ENCODE measurements around the gene KLKB1.

The KLKB1 gene

GRCh38 chr4:186201535-186202230, 25.6 kb upstream of the KLKB1 start:
- Histone ChIP-seq H3K9me3 (ENCODE audit: insufficient read depth, low read depth, low read length) (no peaks in the 10 kb centered on the region), H3K9ac (ENCODE audit: low read depth, low read length) (no peak overlapping the region), H3K36me3 (ENCODE audit: insufficient read depth, low read length) (no peaks in the 10 kb centered on the region), H3K4me3 (ENCODE audit: low read length) (no peak overlapping the region), H3K27ac (ENCODE audit: low read depth, low read length) (no peak overlapping the region), H3K4me1 (ENCODE audit: insufficient read depth, low read length) (no peaks in the 10 kb centered on the region), H3K27me3 (ENCODE audit: insufficient read depth, low read length) (no peaks in the 10 kb centered on the region)
- WGBS, result 69% methylated on average over 9 of the region's 9 CpGs

DNA sequence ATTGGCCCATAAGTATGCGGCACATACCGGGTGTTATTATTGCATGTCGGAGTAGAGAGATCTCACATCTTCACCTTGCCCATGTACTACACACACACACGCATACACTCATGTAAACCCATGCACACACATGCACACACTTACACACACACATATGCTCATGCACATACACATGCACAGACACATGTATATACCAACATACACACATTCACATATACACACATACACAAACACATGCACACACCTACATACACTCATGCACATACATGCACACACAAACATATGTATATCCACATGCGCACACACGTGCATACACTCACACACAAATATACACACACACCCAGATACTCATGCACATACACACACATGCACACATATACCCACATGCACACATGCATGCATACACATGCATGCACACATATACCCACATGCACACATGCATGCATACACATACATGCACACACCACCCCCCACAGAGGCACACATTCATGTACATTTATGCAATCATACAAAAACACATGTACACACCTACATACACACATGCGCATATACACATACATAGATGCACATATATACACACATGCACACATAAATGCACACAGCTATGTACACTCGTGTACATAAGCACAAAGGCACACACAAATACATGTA, 24.7 kb upstream of the KLKB1 start:
- H3K9ac ChIP-seq (ENCODE audit: low read depth, low read length), result no peak overlapping the region
- WGBS, result 90% methylated on average over 8 of the region's 8 CpGs

DNA sequence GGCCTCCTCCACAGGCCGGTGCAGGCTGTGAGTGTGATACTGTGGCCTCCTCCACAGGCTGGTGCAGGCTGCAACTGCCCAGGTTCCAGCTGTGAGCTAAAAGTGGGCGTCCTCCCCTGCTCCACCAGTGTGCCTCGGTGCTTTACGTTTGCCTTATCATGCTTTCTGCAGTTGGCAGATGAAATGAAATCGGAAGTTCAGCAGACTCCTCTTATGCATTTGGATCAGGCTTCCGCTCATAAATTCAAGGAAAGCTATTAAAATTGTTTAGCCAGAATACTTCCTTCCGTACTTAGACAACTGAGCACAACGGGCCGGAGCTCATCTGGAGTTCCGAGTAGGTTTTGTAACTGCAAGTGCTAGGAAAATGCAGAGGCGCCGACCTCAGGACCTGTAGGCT, 23.9 kb upstream of the KLKB1 start:
- Histone ChIP-seq H3K4me1 (ENCODE audit: insufficient read depth, low read length) (no peaks in the 10 kb centered on the region), H3K9me3 (ENCODE audit: insufficient read depth, low read depth, low read length) (no peaks in the 10 kb centered on the region), H3K36me3 (ENCODE audit: insufficient read depth, low read length) (no peaks in the 10 kb centered on the region), H3K9ac (ENCODE audit: low read depth, low read length) (no peak overlapping the region), H3K27ac (ENCODE audit: low read depth, low read length) (no peak overlapping the region), H3K4me3 (ENCODE audit: low read length) (no peak overlapping the region), H3K27me3 (ENCODE audit: insufficient read depth, low read length) (no peaks in the 10 kb centered on the region)
- 94% methylated on average over 12 of the region's 12 CpGs for WGBS

More for the DNA sequence above, 24.7 kb upstream of the KLKB1 start:
- Histone ChIP-seq H3K9me3 (ENCODE audit: insufficient read depth, low read depth, low read length) (no peaks in the 10 kb centered on the region), H3K36me3 (ENCODE audit: insufficient read depth, low read length) (no peaks in the 10 kb centered on the region), H3K27me3 (ENCODE audit: insufficient read depth, low read length) (no peaks in the 10 kb centered on the region), H3K4me3 (ENCODE audit: low read length) (no peak overlapping the region), H3K4me1 (ENCODE audit: insufficient read depth, low read length) (no peaks in the 10 kb centered on the region), H3K27ac (ENCODE audit: low read depth, low read length) (no peak overlapping the region)

DNA sequence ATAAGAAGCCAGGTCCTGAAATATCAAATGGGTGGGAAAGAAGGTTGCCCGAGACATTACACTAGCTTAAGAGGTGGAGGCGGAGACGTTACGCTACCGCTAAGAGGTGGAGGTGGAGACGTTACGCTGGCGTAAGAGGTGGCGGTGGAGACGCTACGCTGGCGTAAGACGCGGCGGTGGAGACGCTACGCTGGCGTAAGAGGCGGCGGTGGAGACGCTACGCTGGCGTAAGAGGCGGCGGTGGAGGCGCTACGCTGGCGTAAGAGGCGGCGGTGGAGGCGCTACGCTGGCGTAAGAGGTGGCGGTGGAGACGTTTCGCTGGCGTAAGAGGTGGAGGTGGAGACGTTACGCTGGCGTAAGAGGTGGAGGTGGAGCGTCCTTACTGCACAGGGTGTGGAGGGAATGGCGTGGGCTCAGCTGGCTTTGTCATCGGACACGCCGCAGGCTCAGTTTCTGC, 23.2 kb upstream of the KLKB1 start:
- Histone ChIP-seq H3K4me3 (ENCODE audit: low read length) (no peak overlapping the region), H3K9ac (ENCODE audit: low read depth, low read length) (no peak overlapping the region), H3K27ac (ENCODE audit: low read depth, low read length) (no peak overlapping the region), H3K36me3 (ENCODE audit: insufficient read depth, low read length) (no peaks in the 10 kb centered on the region), H3K9me3 (ENCODE audit: insufficient read depth, low read depth, low read length) (0 out of 2 replicates have a peak, but pooled peaks cover 2% of the 10 kb centered on the region), H3K27me3 (ENCODE audit: insufficient read depth, low read length) (no peaks in the 10 kb centered on the region), H3K4me1 (ENCODE audit: insufficient read depth, low read length) (no peaks in the 10 kb centered on the region)
- 88% methylated on average over 45 of the region's 45 CpGs for WGBS

DNA sequence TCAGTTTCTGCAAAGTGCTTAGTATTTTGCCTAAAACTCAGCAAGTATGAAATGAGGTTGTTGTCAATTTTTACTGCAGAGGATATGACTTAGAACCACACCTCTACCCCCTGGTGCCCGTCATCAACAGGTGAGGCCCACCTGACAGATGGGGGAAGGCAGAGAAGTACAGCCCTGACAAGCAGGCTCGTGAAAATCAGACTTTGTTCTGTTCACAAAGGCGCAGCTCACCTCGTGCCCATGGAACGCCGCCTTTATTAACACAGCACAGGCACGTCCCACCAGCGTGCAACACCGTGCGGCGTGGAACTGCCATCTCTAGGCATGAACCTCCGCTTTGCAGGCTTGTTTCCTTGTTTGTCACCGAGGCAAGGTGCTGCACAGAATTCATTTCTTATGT, 22.6 kb upstream of the KLKB1 start:
- Histone ChIP-seq H3K4me3 (ENCODE audit: low read length) (no peak overlapping the region), H3K9ac (ENCODE audit: low read depth, low read length) (no peak overlapping the region), H3K36me3 (ENCODE audit: insufficient read depth, low read length) (no peaks in the 10 kb centered on the region), H3K4me1 (ENCODE audit: insufficient read depth, low read length) (no peaks in the 10 kb centered on the region), H3K27me3 (ENCODE audit: insufficient read depth, low read length) (no peaks in the 10 kb centered on the region), H3K9me3 (ENCODE audit: insufficient read depth, low read depth, low read length) (0 out of 2 replicates have a peak, but pooled peaks cover 5% of the 10 kb centered on the region), H3K27ac (ENCODE audit: low read depth, low read length) (no peak overlapping the region)
- 95% methylated on average over 13 of the region's 13 CpGs for WGBS

- WGBS, result 89% methylated on average over 8 of the region's 8 CpGs
- Histone ChIP-seq H3K27ac (ENCODE audit: low read depth, low read length) (no peak overlapping the region), H3K36me3 (ENCODE audit: insufficient read depth, low read length) (no peaks in the 10 kb centered on the region), H3K9ac (ENCODE audit: low read depth, low read length) (no peak overlapping the region), H3K4me3 (ENCODE audit: low read length) (no peak overlapping the region), H3K27me3 (ENCODE audit: insufficient read depth, low read length) (no peaks in the 10 kb centered on the region), H3K4me1 (ENCODE audit: insufficient read depth, low read length) (no peaks in the 10 kb centered on the region), H3K9me3 (ENCODE audit: insufficient read depth, low read depth, low read length) (peaks cover 5% of the 10 kb centered on the region; the same call in 1 of the 2 replicates)
Observed at GRCh38 chr4:186205156-186205555, 22.2 kb upstream of the KLKB1 start.

GRCh38 chr4:186216465-186217024, 10.8 kb upstream of the KLKB1 start:
- Histone ChIP-seq H3K36me3 (ENCODE audit: insufficient read depth, low read length) (no peaks in the 10 kb centered on the region), H3K27ac (ENCODE audit: low read depth, low read length) (no peak overlapping the region), H3K9ac (ENCODE audit: low read depth, low read length) (no peak overlapping the region), H3K4me1 (ENCODE audit: insufficient read depth, low read length) (0 out of 2 replicates have a peak, but pooled peaks cover 3% of the 10 kb centered on the region), H3K4me3 (ENCODE audit: low read length) (no peak overlapping the region), H3K27me3 (ENCODE audit: insufficient read depth, low read length) (no peaks in the 10 kb centered on the region), H3K9me3 (ENCODE audit: insufficient read depth, low read depth, low read length) (no peaks in the 10 kb centered on the region)
- WGBS, result 88% methylated on average over 8 of the region's 8 CpGs

- H3K9ac ChIP-seq (ENCODE audit: low read depth, low read length), result no peak overlapping the region
- H3K4me1 ChIP-seq (ENCODE audit: insufficient read depth, low read length), result 0 out of 2 replicates have a peak, but pooled peaks cover 3% of the 10 kb centered on the region
- WGBS, result 89% methylated on average over 1 of the region's 1 CpG
- no peak overlapping the region for H3K27ac ChIP-seq (ENCODE audit: low read depth, low read length)
- peaks cover 1% of the 10 kb centered on the region; the same call in 1 of the 2 replicates for H3K9me3 ChIP-seq (ENCODE audit: insufficient read depth, low read depth, low read length)
- H3K4me3 ChIP-seq (ENCODE audit: low read length), result no peak overlapping the region
- H3K27me3 ChIP-seq (ENCODE audit: insufficient read depth, low read length), result no peaks in the 10 kb centered on the region
- no peaks in the 10 kb centered on the region for H3K36me3 ChIP-seq (ENCODE audit: insufficient read depth, low read length)
Observed at GRCh38 chr4:186217733-186218293, 9.5 kb upstream of the KLKB1 start.

GRCh38 chr4:186221624-186222023, 5.7 kb upstream of the KLKB1 start:
- WGBS, result 92% methylated on average over 1 of the region's 1 CpG
- Histone ChIP-seq H3K4me3 (ENCODE audit: low read length) (no peak overlapping the region), H3K4me1 (ENCODE audit: insufficient read depth, low read length) (0 out of 2 replicates have a peak, but pooled peaks cover 3% of the 10 kb centered on the region), H3K9ac (ENCODE audit: low read depth, low read length) (no peak overlapping the region), H3K36me3 (ENCODE audit: insufficient read depth, low read length) (no peaks in the 10 kb centered on the region), H3K27ac (ENCODE audit: low read depth, low read length) (no peak overlapping the region), H3K9me3 (ENCODE audit: insufficient read depth, low read depth, low read length) (peaks cover 32% of the 10 kb centered on the region), H3K27me3 (ENCODE audit: insufficient read depth, low read length) (no peaks in the 10 kb centered on the region)

- Histone ChIP-seq H3K9me3 (ENCODE audit: insufficient read depth, low read depth, low read length) (peaks cover 32% of the 10 kb centered on the region), H3K27me3 (ENCODE audit: insufficient read depth, low read length) (no peaks in the 10 kb centered on the region), H3K4me1 (ENCODE audit: insufficient read depth, low read length) (peaks cover 6% of the 10 kb centered on the region)
Observed at GRCh38 chr4:186225848-186226247, 1.5 kb upstream of the KLKB1 start.

More at GRCh38 chr4:186225848-186226247, 1.5 kb upstream of the KLKB1 start:
- Histone ChIP-seq H3K4me3 (ENCODE audit: low read length) (no peak overlapping the region), H3K36me3 (ENCODE audit: insufficient read depth, low read length) (no peaks in the 10 kb centered on the region), H3K27ac (ENCODE audit: low read depth, low read length) (no peak overlapping the region), H3K9ac (ENCODE audit: low read depth, low read length) (no peak overlapping the region)
